Measurements from ENCODE around the gene NCOA3.

NCOA3 gene

GRCh38 chr20:47678536-47678935 lies 176.8 kb downstream of the NCOA3 start:
- Histone ChIP-seq H3K27ac (no peak overlapping the region), H3K4me3 (no peak overlapping the region)
- no peak for DNase-seq (ENCODE audit: low spot score)
- TF ChIP-seq, protein P1, sequence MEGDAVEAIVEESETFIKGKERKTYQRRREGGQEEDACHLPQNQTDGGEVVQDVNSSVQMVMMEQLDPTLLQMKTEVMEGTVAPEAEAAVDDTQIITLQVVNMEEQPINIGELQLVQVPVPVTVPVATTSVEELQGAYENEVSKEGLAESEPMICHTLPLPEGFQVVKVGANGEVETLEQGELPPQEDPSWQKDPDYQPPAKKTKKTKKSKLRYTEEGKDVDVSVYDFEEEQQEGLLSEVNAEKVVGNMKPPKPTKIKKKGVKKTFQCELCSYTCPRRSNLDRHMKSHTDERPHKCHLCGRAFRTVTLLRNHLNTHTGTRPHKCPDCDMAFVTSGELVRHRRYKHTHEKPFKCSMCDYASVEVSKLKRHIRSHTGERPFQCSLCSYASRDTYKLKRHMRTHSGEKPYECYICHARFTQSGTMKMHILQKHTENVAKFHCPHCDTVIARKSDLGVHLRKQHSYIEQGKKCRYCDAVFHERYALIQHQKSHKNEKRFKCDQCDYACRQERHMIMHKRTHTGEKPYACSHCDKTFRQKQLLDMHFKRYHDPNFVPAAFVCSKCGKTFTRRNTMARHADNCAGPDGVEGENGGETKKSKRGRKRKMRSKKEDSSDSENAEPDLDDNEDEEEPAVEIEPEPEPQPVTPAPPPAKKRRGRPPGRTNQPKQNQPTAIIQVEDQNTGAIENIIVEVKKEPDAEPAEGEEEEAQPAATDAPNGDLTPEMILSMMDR (IDR thresholded peaks at IDR 0.05) = no peak

DNA sequence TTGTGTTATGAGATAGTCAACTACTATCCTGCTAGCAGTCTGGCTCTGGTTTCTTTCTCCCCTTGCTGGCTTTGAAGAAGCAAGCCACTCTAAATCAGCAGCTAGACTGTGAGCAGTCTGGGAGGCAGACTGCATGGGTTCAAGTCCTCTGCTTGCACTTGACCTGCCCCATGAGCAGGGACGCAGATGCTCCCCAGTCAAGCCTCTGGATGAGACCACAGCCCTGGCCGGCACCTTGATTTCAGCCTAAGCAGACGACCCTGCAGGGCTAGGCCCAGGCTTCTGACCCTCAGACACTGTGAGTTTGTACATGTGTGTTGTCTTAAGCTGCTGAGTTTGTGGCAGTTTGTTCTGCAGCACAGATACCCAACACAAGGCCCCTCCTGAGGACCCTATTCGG lies 177.8 kb downstream of the NCOA3 start:
- TF ChIP-seq, protein P1 (IDR thresholded peaks at IDR 0.05) = no peak
- H3K4me3 ChIP-seq = no peak overlapping the region
- no peak for DNase-seq (ENCODE audit: low spot score)
- H3K27ac ChIP-seq = no peak overlapping the region

GRCh38 chr20:47680804-47681529 lies 179.3 kb downstream of the NCOA3 start:
- Histone ChIP-seq H3K4me3 (no peak overlapping the region), H3K27ac (no peak overlapping the region)
- TF ChIP-seq, protein P1 (IDR thresholded peaks at IDR 0.05) = no peak
- no peak for DNase-seq (ENCODE audit: low spot score)

- no peak for DNase-seq (ENCODE audit: low spot score)
- TF ChIP-seq, protein P1 (IDR thresholded peaks at IDR 0.05) = no peak
- no peak overlapping the region for H3K4me3 ChIP-seq
- peak overlapping the region in 1 of 2 donors; percentile 31 for H3K27ac ChIP-seq
Observed at GRCh38 chr20:47682028-47682783, 180.5 kb downstream of the NCOA3 start.

DNA sequence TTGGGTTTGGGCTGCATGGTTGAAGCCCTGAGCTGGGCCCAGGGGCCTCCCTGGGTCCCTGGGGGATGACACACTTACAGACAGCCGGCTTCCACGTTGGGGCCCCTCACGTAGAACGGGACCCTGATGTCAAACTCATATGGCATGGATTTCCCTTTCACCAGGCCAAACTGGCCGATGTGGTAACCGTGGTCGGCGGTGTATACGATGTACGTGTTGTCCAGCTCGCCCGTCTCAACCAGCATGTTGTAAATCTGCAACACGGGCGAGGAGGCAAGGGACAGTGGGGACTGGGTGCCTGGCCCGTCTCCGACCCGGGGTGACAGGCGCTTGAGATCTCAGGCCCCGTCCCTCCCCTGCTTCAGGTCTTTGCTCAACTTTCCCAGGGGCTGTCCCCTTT lies 181.2 kb downstream of the NCOA3 start:
- no peak overlapping the region for H3K4me3 ChIP-seq
- TF ChIP-seq, protein P1 (IDR thresholded peaks at IDR 0.05) = no peak
- DNase-seq (ENCODE audit: low spot score) = no peak
- H3K27ac ChIP-seq = no peak overlapping the region

DNA sequence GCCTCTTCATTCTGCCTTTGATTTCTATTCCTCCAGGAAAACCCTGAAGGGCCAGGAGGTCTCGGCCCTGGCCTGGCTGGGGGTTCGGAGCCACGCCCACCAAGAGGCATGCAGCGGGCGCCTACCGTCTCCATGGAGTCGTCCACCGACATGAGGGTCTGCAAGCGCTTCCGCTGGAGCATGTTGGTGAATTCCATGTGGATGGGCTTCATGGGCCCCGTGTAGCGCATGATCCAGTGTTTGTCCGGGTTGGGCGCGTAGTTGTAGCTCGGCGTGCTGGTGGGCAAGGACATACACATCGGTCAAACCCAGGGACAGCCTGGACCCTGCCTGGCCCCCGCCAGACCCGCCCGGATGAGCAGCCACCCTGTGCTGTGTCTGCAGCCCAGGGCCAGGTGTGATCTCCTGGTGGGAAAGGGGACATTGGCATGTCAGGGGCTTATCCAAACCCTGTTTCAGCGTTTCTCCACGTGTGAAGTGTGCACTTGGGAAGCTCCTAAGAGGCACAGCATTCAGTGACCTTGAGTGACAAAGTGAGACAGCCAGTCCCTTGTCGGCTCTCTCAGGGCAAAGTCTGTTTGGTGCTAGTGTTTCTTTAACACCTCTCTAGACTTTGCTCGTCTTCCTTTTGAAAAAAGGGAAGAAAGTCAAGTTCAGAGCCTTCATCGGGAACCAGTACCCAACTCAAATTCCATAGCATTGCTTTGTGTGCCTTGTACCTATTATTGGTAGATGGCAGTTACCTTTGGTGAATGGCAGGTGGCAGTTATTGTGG lies 182.8 kb downstream of the NCOA3 start:
- Histone ChIP-seq H3K4me3 (no peak overlapping the region), H3K27ac (no peak overlapping the region)
- TF ChIP-seq, protein P1 (IDR thresholded peaks at IDR 0.05) = no peak
- no peak for DNase-seq (ENCODE audit: low spot score)
